Lower leg skin (tissue), 3 donors: ENCODE measurements around the gene ZFHX3.

Source experiments
- CTCF ChIP-seq, 3 donors: fragments of 450-650 bp; IDR thresholded peaks; one replicate each; pipeline ENCODE4 v1.5.1; 2016; ENCODE audit warnings: antibody characterized with exemption in 3 of 3, mild to moderate bottlenecking in 3 of 3, moderate library complexity in 2 of 3
- POLR2A ChIP-seq, 2 donors: fragments of 450-650 bp; IDR thresholded peaks; one replicate each; pipeline ENCODE4 v1.6.1; 2016 to 2017; ENCODE audit warnings: antibody characterized with exemption in 2 of 2, mild to moderate bottlenecking in 1 of 2, moderate library complexity in 1 of 2

DNA sequence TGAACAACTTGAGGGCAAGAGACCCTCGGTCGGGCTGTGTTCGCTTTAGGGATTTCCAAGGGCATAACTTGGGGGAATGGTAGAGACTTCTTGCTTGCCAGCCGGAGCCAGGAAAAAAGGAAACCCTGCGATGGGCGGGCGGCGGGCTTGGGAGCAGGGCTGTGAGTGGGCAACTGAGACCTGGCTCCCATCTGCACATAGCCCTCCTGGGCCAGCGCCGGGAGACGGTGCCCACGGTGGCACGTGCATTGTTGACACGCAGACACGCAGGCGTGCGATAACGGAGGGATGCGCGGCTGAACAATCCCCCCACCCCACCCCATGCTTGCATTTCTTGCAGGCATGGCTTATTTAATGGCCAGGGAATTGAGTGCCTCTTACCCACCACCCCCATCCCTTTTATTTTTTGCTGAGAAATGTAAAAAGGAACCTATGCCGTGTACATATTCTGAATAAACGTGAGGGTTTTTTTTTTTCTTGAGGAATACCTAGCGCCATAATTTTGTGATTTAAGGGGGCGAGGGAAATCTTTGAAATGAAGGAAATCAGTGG, 17.1 kb upstream of the ZFHX3 start:
- TF ChIP-seq CTCF (IDR thresholded peaks at IDR 0.05) = no peak
- TF ChIP-seq POLR2A (IDR thresholded peaks at IDR 0.05) = no peak
